Stimulated activated naive CD8-positive, alpha-beta T cell treated with anti-CD3 and anti-CD28 coated beads, Interleukin-15, Interleukin-2, amounts not matched to agents 100 U/mL and 50 U/mL, for 24 hours (primary cell): ENCODE data around the gene PCSK1.
"Not testable (repeated sequence)": the region's sequence is repeated elsewhere in the genome, so short reads cannot be mapped to it uniquely, and the experiment has no call there.

Source experiments
- ATAC-seq: fragments of 150-1000 bp; cut with Tn5 transposase; one replicate; pipeline ENCODE4 v1.10.0; 2021
- DNase-seq: peaks from one replicate; pipeline ENCODE4 v3.0.0; 2021

Gene PCSK1

DNA sequence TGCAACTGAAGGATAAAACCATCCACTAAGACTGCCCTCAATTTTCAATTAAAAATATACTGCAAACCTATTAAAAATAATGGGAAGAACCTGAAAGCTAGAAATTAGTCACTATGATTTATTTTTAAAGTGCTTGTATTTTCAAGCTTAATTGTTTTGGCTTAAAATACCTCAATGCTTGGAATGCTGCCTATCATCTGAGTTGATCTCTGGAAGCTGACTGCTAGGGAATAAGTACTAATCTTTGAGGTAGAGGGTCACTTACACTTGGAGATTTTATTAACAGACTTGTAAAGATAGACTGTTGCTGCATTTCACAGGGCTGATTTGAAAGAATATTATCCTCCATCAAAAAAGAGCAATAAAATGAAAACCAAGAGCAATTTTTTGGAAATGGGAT is 6.2 kb downstream of the PCSK1 start:
- DNase-seq (no peak), ATAC-seq (no peak)

DNA sequence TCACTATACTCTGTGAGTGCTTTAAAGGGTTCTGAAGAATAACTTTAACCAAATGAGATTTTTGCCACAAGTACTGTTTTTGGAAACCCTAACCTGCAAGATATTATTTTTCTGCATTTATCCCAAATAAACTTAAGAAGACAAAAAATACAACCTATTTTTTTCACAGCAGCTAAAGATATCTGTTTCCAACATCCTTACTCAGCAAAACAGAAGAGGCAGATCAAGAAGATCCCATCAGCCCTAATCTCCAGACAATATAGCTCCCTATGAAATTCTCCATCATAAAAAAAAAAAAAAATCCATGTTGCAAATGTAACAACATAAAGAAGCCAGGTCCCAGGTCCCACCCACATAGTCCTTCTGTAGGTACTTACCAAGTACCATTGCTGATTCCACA is 7.6 kb downstream of the PCSK1 start:
- ATAC-seq: no peak
- no peak for DNase-seq

DNA sequence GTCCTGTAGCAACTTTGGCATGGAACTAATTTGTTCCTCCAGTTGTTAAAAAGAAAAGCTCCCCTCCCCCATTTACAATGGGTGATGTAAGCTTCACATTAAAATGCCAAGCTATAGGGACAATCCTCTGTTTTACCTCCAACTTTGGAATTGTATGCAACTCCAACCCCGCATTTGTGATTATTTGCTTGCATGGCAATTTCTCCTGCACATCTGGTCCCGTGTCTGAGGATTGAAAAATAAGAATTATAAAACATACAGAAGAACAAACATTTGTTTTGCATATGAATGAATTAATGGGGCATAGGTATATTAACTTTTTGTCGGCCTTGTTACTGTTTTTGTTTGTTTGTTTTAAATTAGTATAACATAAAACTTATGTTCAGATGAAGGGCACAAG is 17.2 kb downstream of the PCSK1 start:
- no peak for DNase-seq
- no peak for ATAC-seq

DNA sequence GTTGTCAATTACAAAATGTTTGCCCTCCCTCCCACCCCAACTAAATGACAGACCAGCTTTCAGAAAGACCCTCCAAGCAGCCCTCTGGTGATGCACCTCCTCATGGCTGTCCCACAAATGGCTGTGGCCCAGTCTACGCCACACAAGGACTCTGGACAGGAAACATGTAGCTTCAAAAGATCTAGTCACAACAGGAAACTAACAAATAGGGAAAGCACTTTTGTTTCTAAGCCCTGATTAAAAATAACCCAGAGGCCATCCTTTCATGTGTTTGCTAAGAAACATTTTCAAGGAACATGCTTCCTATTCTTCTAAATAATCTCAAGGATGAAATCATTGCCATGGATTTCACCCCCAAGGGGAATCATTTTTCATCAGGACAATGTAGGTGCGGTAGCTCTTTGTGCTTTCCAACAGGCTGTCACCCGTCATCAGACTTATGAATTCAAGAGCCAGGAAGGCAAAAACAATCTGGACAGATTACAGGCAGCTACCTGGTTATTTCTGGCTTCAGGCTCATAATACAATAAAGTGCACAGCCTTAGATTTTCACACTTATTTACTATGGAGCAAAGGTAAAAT is 20.1 kb downstream of the PCSK1 start:
- ATAC-seq: no peak
- DNase-seq: no peak

DNA sequence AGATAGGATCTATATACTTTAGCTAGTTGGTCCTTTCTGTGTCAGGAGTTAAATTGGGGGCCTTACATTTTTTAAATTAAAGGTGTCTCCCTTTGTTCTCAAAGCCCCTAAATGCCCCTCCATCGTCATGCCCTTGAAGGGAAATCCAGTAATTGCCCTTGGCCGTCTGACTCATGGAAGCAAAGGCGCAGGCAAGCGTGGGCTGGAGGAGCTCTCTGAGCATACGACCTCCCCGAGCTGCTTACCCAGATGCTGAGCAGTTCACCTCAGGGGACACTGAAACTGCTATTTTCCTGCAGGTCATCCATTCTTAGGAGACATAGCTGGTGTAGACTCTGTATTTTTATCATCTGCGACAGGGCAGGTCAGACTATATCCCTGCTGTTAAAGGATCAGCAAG is 23.0 kb downstream of the PCSK1 start:
- ATAC-seq (no peak), DNase-seq (no peak)

DNA sequence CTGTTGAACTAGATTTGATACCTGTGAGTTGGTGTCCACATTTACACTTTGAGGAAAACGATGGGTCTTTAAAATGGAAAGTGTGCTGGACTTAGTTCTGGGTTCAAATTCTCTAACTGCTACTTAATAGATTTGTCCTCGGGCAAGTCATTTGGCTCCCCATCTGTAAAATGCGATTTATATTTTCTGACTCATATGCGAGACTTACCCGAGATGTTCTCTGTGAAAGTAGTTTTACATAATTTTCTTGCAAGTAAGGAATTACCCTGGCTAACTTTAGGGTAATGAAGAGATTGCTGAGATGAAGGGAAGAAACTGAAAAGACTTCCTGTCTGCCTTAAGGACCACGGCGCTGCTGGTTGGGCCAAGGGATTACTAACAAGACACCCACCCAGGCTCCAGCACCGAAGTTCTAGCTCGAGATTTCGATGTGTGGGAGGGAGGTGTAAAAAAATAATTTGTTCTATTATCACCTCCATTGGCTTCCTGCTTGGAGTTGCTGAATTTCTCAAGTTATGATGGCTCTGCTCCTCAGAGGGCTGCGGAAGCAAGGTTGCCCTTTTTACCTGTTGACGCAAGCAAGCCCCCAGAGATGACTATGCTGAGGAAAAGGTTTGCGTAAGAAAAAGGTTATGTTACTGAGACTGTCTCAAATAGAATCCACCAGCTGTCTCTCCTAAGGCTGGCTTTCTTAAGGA is 24.1 kb downstream of the PCSK1 start:
- DNase-seq (no peak), ATAC-seq (no peak)

DNA sequence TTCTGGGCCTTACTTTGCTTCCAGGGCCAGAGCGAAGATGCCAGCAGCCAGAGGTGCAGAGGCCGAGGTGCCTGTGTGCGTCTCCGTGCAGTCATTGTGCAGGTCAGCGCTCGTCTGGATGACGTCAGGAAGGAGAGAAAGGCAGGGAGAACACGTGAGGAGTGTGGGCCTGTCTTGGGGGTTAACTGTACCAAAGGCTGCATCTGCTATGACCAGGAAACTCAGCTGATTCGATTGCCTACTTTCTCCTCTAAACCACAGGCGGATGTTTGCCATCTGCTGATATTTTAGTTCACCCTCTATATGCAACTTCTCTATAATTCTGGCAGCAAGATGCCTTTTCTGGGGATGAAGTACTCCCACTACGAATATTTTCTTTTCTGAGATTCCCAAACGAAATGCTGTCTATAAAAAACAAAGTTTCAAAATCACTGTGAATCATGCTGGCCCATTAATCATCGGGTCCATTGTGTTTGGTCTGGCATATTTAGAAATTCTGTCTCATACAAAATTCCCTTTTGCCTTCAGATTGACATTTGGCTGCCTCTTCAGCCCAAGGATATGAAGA is 24.8 kb downstream of the PCSK1 start:
- ATAC-seq (no peak), DNase-seq (no peak)

DNA sequence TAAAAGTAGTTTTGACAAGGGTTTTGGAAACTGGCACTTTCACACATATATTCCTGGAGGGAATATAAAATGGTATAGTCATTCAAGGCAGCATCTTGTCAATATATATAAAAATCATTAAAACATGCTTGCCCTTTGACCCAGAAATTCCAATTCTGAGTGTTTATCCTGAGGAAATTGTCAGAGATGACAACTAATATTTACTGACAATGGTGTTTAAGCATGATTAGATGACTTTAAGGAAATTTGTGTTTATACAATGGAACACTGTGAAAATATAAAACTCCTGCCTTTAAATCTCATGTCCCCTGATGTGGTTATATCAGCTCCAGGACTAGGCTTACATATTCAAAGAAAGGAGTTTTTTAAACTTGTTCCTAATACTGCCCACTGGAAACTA is 25.6 kb downstream of the PCSK1 start:
- DNase-seq: no peak
- no peak for ATAC-seq

DNA sequence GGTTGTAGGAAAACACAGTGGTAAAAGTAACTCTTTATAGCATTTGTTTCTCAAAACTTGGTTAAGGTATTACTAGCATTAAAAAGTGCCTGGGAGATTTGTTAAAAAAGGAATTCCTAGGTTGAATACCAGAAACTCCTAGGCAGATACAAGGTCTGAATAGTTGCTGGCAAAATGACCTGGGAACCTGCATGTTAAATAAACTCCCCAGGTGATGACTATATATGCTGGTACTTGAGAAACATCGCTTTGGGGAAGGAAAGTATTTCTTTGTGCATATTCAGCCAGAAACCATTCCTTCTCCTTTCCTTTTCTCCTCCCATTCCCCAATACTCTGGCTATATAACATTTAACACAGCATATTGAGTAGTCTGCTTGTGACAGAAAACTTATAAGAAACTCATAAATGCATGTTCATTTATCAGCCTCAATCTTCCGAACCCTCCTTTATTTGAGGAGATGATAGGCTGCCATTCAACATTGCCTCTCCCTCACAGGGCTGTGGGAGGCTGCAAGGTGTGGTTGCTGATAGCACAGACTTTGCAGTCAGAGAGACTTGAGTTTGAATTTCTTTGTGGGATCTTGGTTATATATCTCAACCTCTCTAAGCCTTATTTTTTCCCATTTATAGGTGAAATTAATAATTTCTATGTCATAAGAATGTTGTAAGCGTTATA is 28.7 kb downstream of the PCSK1 start:
- DNase-seq (no peak), ATAC-seq (no peak)

DNA sequence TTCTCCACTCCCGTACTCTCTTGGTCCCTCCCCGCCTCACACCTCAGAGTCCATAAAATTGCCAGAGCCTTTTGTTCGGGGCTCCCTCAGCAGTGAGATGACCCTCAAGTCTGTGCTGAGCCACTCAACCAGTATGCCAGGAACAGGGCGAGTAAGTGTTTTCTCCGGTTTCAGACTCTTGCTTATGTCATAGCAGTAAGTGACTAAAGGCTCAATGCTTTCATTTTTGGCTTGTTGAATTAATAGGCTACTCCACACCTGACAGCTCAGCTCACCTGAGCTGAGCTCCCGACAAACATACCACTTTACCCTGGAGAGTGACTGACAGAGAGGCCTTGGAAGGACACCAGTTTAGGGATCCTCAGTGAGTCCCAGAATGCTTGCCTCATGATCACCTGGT is 30.5 kb downstream of the PCSK1 start:
- DNase-seq (no peak), ATAC-seq (no peak)

DNA sequence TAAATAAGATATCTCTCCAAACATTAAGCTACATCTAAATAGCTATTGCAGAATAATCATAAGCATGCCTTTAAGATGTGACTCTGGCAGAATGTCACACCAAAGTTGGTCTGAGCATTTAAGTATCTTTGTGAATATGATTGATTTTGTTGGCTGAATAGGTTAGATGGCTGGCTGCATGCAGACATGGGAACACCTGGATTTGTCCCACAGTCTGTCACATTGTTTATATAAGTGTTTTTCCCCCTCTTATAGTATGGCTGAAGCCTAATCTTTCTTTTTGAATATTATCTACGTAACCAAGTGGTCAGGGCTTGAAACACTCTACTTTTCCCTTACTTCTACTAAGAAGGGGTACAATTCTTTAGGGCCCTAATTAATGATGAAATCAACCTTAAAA is 36.2 kb downstream of the PCSK1 start:
- ATAC-seq (no peak), DNase-seq (no peak)

DNA sequence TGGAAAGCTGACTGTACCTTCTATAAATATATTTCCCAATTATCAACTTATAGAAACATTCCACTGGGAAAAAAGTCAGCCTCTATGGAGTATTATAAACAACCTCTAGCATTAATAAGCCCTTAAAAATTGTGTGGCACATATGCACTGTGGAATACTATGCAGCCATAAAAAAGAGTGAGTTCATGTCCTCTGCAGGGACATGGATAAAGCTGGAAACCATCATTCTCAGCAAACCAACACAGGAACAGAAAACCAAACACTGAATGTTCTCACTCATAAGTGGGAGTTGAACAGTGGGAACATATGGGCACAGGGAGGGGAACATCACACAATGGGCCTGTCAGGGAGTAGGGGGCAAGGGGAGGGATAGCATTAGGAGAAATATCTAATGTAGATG is 37.8 kb downstream of the PCSK1 start:
- not testable (repeated sequence) for ATAC-seq, DNase-seq

DNA sequence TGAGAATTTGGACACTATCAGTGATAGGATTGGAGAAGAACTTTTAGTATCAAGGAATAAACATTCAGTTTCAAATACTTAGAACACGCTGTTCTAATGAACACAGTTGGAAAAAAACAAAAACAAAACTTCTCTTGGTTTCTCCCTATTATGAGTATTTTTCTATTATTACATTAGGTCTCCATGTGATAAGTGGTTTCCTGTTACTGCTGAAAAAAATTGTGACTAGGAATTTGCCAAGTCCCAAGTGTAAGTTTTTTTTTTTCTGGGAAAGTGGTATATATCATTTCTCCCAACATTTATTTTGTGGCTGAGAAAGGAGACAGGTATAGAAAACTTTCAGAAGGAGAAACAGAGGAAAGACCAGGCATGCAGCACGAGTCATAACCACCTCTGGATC is 41.1 kb downstream of the PCSK1 start:
- no peak for DNase-seq

DNA sequence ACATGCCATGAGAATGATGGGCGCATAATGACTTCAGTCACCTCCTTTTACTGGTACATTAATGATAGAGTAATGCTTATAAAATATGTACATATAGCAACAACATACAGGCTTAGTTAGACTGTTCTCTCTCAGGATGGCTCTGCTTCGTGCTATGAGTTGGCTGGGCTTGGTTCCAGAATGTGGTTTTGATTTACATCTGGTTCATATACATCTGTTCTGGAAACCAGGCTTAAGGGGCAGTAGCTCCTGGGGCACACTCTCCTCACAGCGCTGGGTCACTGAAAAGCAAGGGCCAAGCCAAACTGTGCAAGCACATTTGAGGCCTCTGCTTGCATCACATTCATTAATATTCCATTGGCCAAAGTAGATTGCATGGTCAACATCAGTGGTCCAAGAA is 44.9 kb downstream of the PCSK1 start:
- DNase-seq: no peak
- no peak for ATAC-seq

More for the DNA sequence above, 41.1 kb downstream of the PCSK1 start:
- no peak for ATAC-seq

DNA sequence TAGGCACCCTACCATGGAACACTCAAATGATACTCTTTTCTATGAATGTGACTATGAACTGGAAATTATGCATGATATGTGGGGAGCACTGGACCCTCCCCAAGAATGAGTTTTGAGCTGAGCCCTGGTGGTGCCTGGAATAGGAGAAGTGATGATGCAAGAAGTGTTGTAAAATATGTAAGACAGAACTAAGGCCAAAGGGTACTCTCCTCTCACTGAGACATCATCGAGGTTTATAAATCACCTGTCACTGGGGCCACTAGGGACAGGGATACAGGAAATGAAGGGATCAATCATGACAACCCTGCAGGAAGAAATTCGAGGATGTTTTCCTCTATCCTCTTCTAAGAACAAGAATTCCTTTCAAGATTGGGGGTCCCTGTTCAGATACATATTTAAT is 45.4 kb downstream of the PCSK1 start:
- no peak for ATAC-seq

DNA sequence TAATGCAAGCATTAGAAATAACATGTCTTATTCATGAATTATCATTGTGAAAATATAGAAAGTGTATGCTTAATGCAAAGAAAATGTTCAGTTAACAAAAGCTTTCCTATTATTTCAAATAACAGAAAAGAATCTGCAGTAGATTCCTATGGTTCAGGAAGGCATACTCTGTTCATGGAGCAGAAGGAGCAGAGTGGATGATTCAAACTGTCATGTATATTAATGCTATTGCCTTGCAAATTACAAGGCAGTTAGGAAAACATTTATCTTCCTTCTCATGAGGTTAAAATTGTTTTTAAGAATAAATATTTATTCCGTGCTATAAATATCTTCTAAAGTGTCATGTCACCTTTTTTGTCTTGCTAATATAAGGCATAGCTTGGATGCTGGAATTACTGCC is 47.5 kb downstream of the PCSK1 start:
- DNase-seq (no peak), ATAC-seq (no peak)

More for the DNA sequence above, 45.4 kb downstream of the PCSK1 start:
- no peak for DNase-seq

DNA sequence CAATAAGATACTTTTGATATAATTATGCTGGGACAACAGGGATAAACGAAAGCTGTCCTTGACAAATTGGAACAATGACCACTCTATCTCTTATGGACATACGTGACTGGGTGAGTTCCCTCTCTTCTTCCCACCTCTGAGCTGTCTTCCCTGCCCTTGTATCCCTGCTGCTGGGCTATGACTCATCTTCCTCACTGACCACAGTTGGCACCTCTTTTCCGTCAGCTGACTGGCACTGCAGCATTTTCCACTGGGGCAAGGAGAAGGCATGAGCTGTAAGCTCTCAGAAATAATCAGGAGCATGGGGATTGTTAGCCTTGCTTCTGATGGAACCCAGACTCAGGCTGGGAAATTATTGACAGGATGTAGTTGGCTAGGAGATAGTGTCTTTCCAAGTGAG is 48.7 kb downstream of the PCSK1 start:
- DNase-seq (no peak), ATAC-seq (no peak)

DNA sequence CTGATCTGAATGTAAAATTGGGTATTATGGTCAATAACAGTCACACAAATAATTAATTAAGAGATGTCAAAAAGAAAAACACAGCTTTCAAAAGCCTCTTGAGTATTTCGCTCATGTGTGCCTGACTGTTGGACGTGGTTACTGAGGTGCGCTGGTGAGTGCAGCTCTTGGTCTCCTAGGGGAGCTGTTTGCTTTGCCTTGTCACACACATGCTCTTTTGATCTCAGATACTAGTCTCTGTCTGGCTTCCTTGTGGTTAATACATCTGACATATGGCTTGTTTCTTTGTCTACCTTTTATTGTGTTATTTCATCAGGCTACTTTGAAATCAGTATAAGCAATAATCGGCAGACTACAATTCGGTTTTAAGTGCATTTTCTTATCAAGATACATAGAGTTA is 51.5 kb downstream of the PCSK1 start:
- DNase-seq (no peak), ATAC-seq (no peak)

DNA sequence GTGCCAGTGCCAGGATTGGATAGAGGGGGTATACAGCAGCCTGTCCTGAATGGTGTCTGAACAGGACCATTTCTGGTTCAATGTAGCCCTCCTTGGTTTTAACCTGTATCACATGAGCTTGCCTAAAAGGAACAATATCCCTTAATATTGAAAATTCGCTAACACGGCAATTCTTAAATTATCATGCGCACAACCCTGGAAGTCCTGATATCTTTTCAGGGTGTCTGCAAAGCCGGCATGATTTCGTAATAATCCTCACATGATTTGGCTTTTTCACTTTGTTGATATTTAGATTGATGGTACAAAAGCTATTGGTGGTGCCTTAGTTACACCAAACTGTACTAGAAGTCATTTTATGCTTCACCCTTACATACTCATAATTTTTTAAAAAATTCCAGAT is 53.2 kb downstream of the PCSK1 start:
- ATAC-seq (no peak), DNase-seq (no peak)

DNA sequence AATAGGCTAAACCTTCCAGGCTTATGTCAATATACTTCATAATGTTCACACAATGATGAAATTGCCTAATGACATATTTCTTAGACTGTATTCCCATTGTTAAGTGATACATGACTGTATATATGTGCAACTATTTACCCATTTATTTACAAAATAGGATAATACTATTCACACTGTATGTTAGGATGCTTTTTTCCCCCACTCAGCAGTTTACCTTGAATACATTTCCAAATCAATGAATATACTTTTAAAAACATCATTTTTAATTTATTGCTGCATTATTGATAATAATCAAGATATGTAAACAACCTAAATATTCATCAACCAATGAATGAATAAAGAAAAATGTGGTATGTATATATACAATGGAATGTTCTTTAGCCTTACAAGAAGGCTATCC is 55.5 kb downstream of the PCSK1 start:
- DNase-seq (no peak), ATAC-seq (no peak)

DNA sequence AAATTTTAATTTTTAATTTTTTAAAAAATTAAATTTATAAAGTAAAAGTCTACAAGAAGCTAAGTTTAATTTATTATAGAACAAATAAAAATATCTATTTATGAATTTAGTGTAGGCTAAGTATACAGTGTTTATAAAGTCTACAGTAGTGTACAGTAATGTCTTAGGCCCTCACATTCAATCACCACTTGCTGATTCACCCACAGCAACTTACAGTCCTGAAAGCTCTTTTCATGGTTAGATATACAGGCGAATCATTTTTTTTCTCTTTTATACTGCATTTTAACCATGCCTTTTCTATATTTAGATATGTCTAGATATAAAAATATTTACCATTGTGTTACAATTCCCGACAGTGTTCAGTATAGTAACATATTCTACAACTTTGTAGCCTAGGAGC is 55.9 kb downstream of the PCSK1 start:
- DNase-seq: no peak
- ATAC-seq: no peak

DNA sequence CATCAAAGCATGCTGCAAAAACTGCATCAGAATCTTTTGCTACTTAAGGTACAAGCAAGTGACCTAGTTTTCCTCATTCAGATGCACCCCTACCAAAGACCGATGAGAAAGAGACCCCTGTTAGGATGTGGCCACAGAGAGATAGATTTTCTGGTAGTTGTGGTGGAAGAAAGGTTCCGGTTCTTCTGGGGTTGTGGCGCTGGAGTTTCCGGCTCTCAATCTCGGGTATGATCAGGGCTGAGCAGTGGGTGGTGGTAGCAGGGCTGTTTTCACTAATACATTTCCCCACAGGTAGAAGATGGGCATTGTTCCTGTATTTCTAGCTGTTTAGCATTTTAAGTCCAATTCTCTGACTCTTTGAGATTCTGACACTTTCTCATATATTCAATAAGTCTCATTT is 58.4 kb downstream of the PCSK1 start:
- no peak for DNase-seq

DNA sequence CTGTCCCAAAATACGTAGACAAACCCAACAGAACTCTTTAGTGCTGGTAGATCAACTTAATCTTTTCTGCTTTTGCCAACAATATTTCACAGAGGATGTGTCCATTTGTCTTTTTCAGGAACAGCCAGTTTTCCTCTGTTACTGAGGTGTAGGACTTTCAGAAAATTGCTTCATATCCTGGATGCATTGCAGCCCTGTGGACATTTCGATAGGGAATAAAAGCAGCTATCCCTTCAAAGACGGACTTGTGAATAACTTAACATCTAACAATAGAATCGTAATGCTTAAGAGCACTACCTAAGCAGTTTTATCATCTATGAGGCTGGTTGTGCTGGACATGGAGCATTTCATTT is 59.7 kb downstream of the PCSK1 start:
- DNase-seq (no peak), ATAC-seq (no peak)

More for the DNA sequence above, 58.4 kb downstream of the PCSK1 start:
- peak; percentile 36 for ATAC-seq
